GDM1 (cell line): ENCODE results near the gene NR2F1.

Experiments
- DNase-seq: peaks from one replicate; lab custom pipeline; 2025; lab: John Stamatoyannopoulos, UW

The NR2F1 gene

DNA sequence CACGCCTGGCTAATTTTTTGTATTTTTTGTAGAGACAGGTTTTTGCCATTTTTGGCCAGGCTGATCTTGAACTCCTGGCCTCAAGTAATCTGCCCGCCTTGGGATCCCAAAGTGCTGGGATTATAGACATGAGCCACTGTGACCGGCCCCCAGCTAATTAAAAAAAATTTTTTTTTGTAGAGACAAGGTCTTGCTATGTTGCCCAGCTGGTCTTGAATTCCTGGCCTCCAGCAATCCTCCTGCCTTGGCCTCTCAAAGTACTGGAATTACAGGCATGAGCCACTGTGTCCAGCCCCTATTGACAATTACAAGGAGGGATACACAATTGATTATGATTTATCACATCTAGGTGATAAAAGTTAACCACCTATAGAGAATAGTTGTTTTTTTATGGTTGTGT lies 59.5 kb downstream of the NR2F1 start:
- DNase-seq: no peak
